ENCODE results near the gene SFT2D3.

The SFT2D3 gene

DNA sequence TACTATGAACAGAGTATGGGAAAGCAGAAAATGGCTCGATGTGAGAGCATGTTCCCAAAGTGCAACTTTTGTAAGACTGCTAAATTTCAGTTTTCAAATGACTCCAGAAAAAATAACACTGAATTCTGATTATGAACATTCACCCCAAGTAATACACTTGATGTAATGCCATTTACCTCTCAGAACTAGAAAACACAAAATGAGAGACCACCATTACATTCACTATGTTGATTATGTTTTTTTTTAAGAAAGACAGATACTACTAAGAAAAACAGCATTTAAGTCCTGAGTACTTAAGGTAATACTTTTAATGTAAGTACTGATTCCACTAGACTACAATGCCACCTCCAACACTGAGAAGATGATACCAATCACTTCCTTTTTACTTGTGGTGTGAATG, 38.5 kb downstream of the SFT2D3 start:
- TF ChIP-seq CTCF (IDR thresholded peaks at IDR 0.05; ENCODE audit: extremely low read depth, missing control alignments), result no peak
- no peak for DNase-seq (ENCODE audit: low spot score)

DNA sequence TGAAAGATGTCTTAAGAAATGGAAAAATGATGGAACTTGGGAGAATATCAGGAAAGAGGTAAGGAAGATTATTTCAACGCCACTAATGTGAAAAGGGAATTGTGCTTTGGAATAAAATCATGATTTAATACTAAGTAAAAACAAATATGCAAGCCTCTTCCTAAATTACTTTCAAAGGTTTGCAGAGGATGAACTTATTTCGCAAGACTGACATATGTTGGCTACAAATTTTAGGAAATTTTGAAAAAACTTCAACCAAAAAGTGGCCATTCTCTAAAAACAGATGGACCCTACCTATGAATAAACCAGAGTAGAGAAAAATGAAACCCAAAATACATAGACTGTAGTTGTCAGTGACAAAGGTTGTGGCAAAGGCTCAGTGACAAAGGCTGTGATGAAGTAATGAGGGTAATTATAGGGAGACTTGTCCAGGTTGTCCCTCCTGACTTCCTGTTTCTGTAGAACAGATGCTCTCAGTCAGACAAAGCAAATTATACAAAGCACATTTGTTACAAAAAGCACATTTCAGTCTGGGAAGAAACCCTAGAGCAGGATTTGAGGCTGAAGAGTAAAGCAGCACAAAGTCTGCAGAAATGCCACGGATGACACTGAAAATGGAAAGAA, 39.5 kb downstream of the SFT2D3 start:
- DNase-seq (ENCODE audit: low spot score), result no peak
- no peak for TF ChIP-seq CTCF (IDR thresholded peaks at IDR 0.05; ENCODE audit: extremely low read depth, missing control alignments)

- no peak for DNase-seq (ENCODE audit: low spot score)
- TF ChIP-seq CTCF (IDR thresholded peaks at IDR 0.05; ENCODE audit: extremely low read depth, missing control alignments), result no peak
Measured at GRCh38 chr2:127743477-127744026, 42.3 kb downstream of the SFT2D3 start.

DNA sequence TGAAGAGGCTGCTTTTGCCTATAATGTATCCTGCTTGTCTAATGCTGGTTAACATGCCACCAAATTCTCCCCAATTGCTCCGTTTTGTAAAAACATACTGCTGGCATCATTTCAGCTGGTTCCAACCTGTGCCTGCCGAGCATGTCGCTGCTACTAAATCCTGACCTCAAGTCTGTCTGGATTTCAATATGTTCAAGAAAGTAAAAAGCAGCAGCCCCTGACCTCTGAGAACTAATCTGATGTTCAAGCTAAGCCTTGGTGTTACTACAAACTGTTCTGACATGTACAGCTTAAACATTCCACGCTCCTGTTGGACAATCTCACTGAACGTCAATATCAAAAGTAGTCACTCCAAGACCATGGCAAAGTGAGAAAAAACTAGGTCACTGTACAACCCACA, 46.3 kb downstream of the SFT2D3 start:
- no peak for DNase-seq (ENCODE audit: low spot score)
- TF ChIP-seq CTCF (IDR thresholded peaks at IDR 0.05; ENCODE audit: extremely low read depth, missing control alignments), result no peak

GRCh38 chr2:127749537-127749936, 48.2 kb downstream of the SFT2D3 start:
- peak; percentile 76 for DNase-seq (ENCODE audit: low spot score)

- no peak for DNase-seq (ENCODE audit: low spot score)
- TF ChIP-seq CTCF (IDR thresholded peaks at IDR 0.05; ENCODE audit: extremely low read depth, missing control alignments), result no peak
Measured at GRCh38 chr2:127753374-127753773, 52.1 kb downstream of the SFT2D3 start.

GRCh38 chr2:127754186-127754585, 52.9 kb downstream of the SFT2D3 start:
- no peak for TF ChIP-seq CTCF (IDR thresholded peaks at IDR 0.05; ENCODE audit: extremely low read depth, missing control alignments)
- no peak for DNase-seq (ENCODE audit: low spot score)
